Smooth muscle cell (in vitro differentiated cells): ENCODE results near the gene HSPE1. TPM values are rescaled to one million over a fixed set of nuclear protein-coding genes. Genes with fewer than 3 reads are reported as not detected.
"Not testable (repeated sequence)": the region's sequence is repeated elsewhere in the genome, so short reads cannot be mapped to it uniquely, and the experiment has no call there.

ENCODE experiments used
- DNase-seq: peaks from one replicate; lab custom pipeline; 2025; ENCODE audit not compliant: unreplicated experiment; lab: John Stamatoyannopoulos, UW
- H2AFZ ChIP-seq: fragments of 200-600 bp; sonication (generic); 2 replicates; pipeline ENCODE4 v1.6.0; 2016; ENCODE audit warnings: antibody characterized with exemption, low read depth, mild to moderate bottlenecking
- H3F3A ChIP-seq: fragments of 200-600 bp; sonication (generic); 2 replicates; pipeline ENCODE4 v1.6.0; 2017; ENCODE audit warnings: antibody characterized with exemption, low read depth
- H3K27ac ChIP-seq: fragments of 200-600 bp; sonication (generic); 2 replicates; pipeline ENCODE4 v1.5.1; 2016; ENCODE audit warnings: low read depth, mild to moderate bottlenecking
- H3K27me3 ChIP-seq: fragments of 200-600 bp; sonication (generic); 2 replicates; pipeline ENCODE4 v1.6.1; 2016; ENCODE audit warnings: low read depth, mild to moderate bottlenecking
- H3K36me3 ChIP-seq: fragments of 200-600 bp; sonication (generic); 2 replicates; pipeline ENCODE4 v1.5.1; 2016; ENCODE audit warnings: low read depth
- H3K4me1 ChIP-seq: fragments of 200-600 bp; sonication (generic); 2 replicates; pipeline ENCODE4 v1.5.1; 2016; ENCODE audit warnings: low read depth
- H3K4me2 ChIP-seq: fragments of 200-600 bp; sonication (generic); 2 replicates; pipeline ENCODE4 v1.6.0; 2016; ENCODE audit warnings: mild to moderate bottlenecking
- H3K4me3 ChIP-seq: fragments of 200-600 bp; sonication (generic); 2 replicates; pipeline ENCODE4 v1.5.1; 2016; ENCODE audit warnings: mild to moderate bottlenecking
- H3K79me2 ChIP-seq: fragments of 200-600 bp; sonication (generic); 2 replicates; pipeline ENCODE4 v1.6.0; 2016; ENCODE audit warnings: low read depth, mild to moderate bottlenecking
- H3K9ac ChIP-seq: fragments of 200-600 bp; sonication (generic); 2 replicates; pipeline ENCODE4 v1.6.0; 2016; ENCODE audit warnings: low read depth
- H3K9me3 ChIP-seq: fragments of 200-600 bp; sonication (generic); replicated peaks from 2 replicates; pipeline ENCODE4 v1.5.1; 2016; ENCODE audit warnings: low read depth
- H4K20me1 ChIP-seq: fragments of 200-600 bp; sonication (generic); 2 replicates; pipeline ENCODE4 v1.6.0; 2016; ENCODE audit warnings: low read depth
- WGBS: methylation state at CpG from one replicate; pipeline ENCODE4 v1.1.7; 2016; ENCODE audit warnings: low lambda C conversion rate; 5-methylcytosine and 5-hydroxymethylcytosine counted together
- polyA plus RNA-seq: library from polyadenylated mRNA; unstranded; fragments of >200 nt; fragmentation: Nextera tagmentation; extraction: Ambion mirVana; gene quantifications from 2 replicates; pipeline ENCODE4 v1.2.1, GENCODE V29; 2016
- total RNA-seq: library from RNA; depleted of rRNA; stranded (reverse); fragments of >200 nt; gene quantifications from 2 replicates; pipeline ENCODE4 v1.2.3, GENCODE V29; 2014
- TF ChIP-seq, protein P1 (sequence below): fragments of 200-600 bp; sonication (generic); IDR thresholded peaks from 2 replicates; pipeline ENCODE4 v1.5.1; 2017; ENCODE audit warnings: borderline replicate concordance, mild to moderate bottlenecking, antibody characterized with exemption; ENCODE audit not compliant: insufficient read depth, poor library complexity, severe bottlenecking

HSPE1 gene
- total and polyA plus RNA-seq, 2 experiments from 2014 or later, result 132 to 158 TPM

GRCh38 chr2:197472166-197472565 lies 28.0 kb upstream of the HSPE1 start:
- peaks cover 42% of the 10 kb centered on the region for H3K36me3 ChIP-seq
- H3K4me1 ChIP-seq, result no peaks in the 10 kb centered on the region
- peaks cover 30% of the 10 kb centered on the region for H4K20me1 ChIP-seq
- H3K27ac ChIP-seq, result no peak overlapping the region
- no peak for DNase-seq
- H3K79me2 ChIP-seq, result peaks cover 12% of the 10 kb centered on the region
- no peaks in the 10 kb centered on the region for H3K27me3 ChIP-seq
- no peaks in the 10 kb centered on the region for H3F3A ChIP-seq
- no peak overlapping the region for H3K4me2 ChIP-seq
- 97% methylated on average over 5 of the region's 5 CpGs for WGBS
- H3K9ac ChIP-seq, result no peak overlapping the region
- no peaks in the 10 kb centered on the region for H3K9me3 ChIP-seq
- no peak overlapping the region for H3K4me3 ChIP-seq
- no peak overlapping the region for H2AFZ ChIP-seq
- TF ChIP-seq, protein P1, sequence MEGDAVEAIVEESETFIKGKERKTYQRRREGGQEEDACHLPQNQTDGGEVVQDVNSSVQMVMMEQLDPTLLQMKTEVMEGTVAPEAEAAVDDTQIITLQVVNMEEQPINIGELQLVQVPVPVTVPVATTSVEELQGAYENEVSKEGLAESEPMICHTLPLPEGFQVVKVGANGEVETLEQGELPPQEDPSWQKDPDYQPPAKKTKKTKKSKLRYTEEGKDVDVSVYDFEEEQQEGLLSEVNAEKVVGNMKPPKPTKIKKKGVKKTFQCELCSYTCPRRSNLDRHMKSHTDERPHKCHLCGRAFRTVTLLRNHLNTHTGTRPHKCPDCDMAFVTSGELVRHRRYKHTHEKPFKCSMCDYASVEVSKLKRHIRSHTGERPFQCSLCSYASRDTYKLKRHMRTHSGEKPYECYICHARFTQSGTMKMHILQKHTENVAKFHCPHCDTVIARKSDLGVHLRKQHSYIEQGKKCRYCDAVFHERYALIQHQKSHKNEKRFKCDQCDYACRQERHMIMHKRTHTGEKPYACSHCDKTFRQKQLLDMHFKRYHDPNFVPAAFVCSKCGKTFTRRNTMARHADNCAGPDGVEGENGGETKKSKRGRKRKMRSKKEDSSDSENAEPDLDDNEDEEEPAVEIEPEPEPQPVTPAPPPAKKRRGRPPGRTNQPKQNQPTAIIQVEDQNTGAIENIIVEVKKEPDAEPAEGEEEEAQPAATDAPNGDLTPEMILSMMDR, result no peak

- Histone ChIP-seq H4K20me1 (peaks cover 7% of the 10 kb centered on the region), H3K27me3 (no peaks in the 10 kb centered on the region), H3K4me2 (no peak overlapping the region), H3K9ac (no peak overlapping the region), H3F3A (peaks cover 4% of the 10 kb centered on the region), H3K79me2 (no peaks in the 10 kb centered on the region), H3K4me3 (no peak overlapping the region), H3K27ac (no peak overlapping the region), H2AFZ (no peak overlapping the region), H3K36me3 (peaks cover 29% of the 10 kb centered on the region), H3K9me3 (no peaks in the 10 kb centered on the region), H3K4me1 (no peaks in the 10 kb centered on the region)
- TF ChIP-seq, protein P1, result no peak
- WGBS, result 97% methylated on average over 3 of the region's 3 CpGs
- no peak for DNase-seq
These were observed 22.4 kb upstream of the HSPE1 start for GRCh38 chr2:197477797-197478196.

DNA sequence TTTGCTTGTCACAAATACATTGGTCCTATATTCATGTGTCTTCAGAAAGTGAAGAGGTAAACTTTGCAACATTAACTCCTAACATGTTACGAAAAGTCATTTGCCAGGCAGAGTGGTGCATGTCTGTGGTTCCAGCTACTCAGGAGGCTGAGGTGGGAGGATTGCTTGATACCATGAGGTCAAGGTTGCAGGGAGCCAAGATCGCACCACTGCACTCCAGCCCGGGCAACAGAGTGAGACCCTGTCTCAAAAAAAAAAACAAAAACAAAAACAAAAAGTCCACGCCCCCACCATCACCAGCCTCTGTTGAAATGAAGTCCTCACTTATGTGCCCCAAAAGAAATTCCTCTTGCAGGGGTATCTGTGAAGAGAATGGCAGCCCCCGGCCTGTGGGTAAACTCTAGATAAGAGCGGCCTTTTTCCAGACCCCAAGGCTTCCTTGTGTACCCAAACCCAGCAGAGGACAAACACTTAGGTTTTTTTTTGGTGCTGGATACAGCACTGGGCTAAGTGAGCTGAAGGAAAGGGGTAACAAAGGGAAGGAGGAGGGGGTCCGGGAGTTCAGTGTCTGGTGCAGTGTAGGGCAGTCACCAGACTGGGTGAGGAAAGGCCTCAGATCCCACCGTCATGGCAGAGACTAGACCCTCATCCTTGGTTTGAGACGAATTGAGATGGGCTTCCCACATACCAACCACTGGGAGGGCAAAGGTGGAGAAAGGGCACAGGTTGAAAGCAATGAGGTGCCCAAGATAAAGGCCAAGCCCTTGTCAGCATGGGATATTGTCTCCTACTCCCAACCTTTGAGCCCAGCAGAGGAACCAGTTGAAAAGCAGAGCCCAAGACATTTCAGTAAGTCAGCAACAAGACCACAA lies 19.8 kb upstream of the HSPE1 start:
- H3K4me3 ChIP-seq, result no peak overlapping the region
- H2AFZ ChIP-seq, result no peak overlapping the region
- 96% methylated on average over 9 of the region's 9 CpGs for WGBS
- peaks cover 9% of the 10 kb centered on the region for H3F3A ChIP-seq
- H3K9me3 ChIP-seq, result no peaks in the 10 kb centered on the region
- TF ChIP-seq, protein P1, result no peak
- H3K9ac ChIP-seq, result no peak overlapping the region
- DNase-seq, result no peak
- H3K27me3 ChIP-seq, result no peaks in the 10 kb centered on the region
- H4K20me1 ChIP-seq, result peaks cover 5% of the 10 kb centered on the region
- H3K36me3 ChIP-seq, result peaks cover 11% of the 10 kb centered on the region
- H3K4me1 ChIP-seq, result no peaks in the 10 kb centered on the region
- no peak overlapping the region for H3K4me2 ChIP-seq
- H3K27ac ChIP-seq, result no peak overlapping the region
- no peaks in the 10 kb centered on the region for H3K79me2 ChIP-seq

DNA sequence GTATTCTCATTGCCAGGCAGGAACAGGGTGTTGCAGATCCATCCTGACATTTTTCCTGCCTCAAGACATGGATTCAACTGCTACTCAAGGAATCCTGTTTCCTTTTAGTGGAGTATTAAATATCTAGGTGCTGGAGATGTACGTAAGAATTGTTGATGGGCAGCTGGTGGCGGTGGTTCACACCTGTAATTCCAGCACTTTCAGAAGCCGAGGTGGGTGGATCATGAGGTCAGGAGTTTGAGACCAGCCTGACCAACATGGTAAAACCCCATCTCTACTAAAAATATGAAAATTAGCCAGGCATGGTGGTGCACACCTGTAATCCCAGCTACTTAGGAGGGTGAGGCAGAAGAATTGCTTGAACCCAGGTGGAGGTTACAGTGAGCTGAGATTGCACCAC lies 15.9 kb upstream of the HSPE1 start:
- H3K4me2 ChIP-seq, H3K4me1 ChIP-seq, H3K9ac ChIP-seq, H3K79me2 ChIP-seq, DNase-seq, H4K20me1 ChIP-seq, H2AFZ ChIP-seq, H3K9me3 ChIP-seq, H3K4me3 ChIP-seq, H3K27ac ChIP-seq, H3K27me3 ChIP-seq: not testable (repeated sequence)
- Histone ChIP-seq H3K36me3 (peaks cover 16% of the 10 kb centered on the region), H3F3A (peaks cover 21% of the 10 kb centered on the region)
- 95% methylated on average over 3 of the region's 3 CpGs for WGBS
